HG02759 (cell line): ENCODE results near the gene CCR6.

Experiments used
- ATAC-seq: cut with Tn5 transposase; IDR thresholded peaks from one replicate; pipeline ENCODE4 v1.9.1; 2021; ENCODE audit warnings: mild to moderate bottlenecking, moderate library complexity; ENCODE audit not compliant: unreplicated experiment

CCR6 gene

DNA sequence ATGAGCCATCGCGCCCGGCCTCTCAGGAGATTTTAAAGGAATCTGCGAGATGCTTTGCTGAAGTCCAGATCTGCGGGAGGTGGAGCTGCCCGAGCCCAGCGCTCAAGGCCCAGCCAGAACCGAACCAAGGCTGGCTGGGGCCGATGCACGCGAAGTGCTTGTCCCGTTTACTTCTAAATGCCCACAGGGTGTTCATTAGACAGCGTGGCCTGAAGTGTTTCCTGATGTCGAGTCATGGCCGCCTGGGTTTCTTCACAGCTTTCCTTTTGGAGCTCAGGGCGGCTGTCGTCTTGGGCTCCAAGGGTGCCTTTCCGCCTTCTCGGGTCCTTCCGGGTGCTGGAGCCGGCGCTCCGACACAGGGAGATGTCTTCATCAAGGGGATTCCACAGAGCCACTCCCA is 25.1 kb upstream of the CCR6 start:
- ATAC-seq, result no peak

DNA sequence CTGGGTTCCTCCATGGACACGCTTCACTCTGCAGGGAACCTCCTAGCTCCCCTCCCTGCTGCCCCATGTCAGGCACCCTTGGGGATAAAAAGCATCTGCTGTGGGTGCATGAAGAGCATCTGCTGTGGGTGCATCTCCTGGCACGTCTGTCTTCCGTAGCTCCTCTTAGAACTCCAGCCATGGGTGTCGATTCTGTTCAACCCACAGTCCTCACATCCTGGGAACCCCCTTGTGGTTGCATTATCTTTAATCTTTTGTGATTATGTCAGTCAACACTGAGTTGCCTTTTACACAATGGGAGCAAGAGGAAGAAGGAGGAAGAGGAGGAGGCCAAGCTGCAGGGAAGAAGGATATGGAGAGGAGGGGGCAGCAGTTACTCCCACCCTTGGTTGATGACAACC is 24.1 kb upstream of the CCR6 start:
- ATAC-seq, result no peak

- ATAC-seq, result no peak
These were observed 23.2 kb upstream of the CCR6 start for GRCh38 chr6:167099707-167100106.

DNA sequence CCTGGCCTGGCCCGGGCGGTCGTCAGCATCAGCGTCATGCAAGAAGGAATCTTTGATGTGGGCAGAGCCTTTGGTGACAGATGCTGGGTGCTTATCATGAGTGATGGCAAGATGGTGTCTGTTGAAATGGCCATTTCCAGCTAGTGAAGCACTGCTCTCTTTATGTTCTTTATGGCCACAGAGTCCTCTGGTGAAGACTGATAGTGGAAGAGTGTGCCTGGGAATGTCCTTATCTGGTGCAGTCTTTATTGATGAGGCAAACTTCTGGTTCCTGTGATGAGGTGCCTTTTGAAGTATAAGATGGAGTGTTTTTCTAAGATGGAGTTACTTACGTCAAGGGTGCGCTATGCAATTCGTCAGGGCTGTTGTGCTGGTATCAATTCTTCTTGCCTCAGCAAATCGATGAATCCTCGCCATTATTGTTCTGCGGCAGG is 22.6 kb upstream of the CCR6 start:
- no peak for ATAC-seq

GRCh38 chr6:167102318-167102717 is 20.6 kb upstream of the CCR6 start:
- ATAC-seq, result no peak

GRCh38 chr6:167103041-167103891 is 19.6 kb upstream of the CCR6 start:
- ATAC-seq, result peak; percentile 93

DNA sequence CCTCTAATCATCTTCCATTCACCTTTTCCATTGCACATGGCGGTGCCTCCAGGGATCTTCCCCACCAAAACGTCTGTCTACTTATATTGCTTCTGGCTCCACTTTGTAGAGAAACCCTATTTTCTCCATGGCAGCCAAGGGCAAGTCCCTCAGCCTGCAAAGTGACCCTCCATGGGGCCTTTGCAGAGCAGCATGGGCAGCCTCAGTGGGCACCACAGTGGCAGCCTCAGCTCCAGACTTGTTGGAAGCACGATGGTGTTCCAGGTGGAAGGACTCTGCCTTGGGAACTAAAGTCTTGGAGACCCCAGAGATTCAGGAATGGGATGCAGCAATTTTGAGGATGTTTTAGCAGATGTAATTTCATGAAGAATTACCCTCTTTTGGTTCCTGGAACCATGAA is 18.5 kb upstream of the CCR6 start:
- ATAC-seq, result no peak

GRCh38 chr6:167105060-167105459 is 17.8 kb upstream of the CCR6 start:
- no peak for ATAC-seq

- no peak for ATAC-seq
These were observed 16.5 kb upstream of the CCR6 start for GRCh38 chr6:167106406-167106805.

DNA sequence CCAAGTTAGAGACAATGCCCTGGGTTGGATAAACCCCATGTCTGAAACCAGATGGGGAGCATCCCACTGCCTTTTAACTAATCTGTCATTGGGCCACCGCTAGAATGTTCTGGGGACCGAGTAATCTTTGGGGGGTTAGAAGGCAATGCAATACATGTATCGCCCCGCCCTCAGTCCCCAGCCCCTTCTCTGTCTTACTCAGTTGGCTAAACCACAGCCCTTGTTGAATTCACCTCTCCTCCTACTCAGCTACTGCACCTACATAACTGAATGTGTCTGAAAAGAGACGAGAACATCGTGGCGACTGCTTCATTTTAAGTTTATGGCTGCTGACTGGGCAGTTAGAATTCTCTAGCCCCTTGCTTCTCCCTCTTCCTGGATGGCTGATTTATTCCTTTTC is 15.1 kb upstream of the CCR6 start:
- ATAC-seq, result no peak

GRCh38 chr6:167108278-167108677 is 14.6 kb upstream of the CCR6 start:
- ATAC-seq, result no peak

DNA sequence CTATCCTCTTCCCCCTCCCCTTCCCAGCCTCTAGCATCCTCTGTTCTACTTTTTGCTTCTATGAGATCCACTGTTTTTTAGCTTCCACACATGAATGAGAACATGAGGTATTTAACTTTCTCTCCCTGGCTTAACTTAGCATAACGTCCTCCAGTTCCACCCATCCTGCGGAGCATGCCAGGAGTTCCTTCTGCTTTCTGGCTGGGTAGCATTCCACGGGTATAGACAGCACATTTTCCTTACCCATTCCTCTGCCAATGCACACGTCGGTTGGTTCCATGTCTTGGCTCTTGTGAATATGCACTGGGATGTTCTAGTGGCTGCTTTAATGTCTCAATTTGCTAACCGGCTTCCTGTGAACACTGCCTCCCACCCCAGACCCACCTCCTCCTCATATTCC is 13.2 kb upstream of the CCR6 start:
- ATAC-seq, result no peak

DNA sequence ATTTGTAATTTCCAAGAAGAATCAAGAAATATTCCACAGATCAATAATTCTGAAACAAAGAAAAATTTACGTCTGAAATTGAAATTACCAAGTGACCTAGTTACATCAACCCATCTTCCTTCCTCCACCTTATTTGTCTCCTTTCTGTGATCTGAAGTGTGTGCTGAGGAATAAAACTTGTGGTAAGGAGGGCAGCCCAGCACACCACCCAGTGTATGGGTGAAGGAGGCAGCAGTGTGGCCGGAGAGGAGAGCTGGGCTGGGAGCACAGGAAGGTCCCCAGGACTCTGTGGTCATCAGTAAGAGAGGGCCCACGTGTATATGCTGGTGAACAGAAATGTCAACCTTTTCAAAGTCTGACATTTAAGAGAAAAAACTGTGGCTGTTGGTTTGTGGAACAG is 11.3 kb upstream of the CCR6 start:
- no peak for ATAC-seq

DNA sequence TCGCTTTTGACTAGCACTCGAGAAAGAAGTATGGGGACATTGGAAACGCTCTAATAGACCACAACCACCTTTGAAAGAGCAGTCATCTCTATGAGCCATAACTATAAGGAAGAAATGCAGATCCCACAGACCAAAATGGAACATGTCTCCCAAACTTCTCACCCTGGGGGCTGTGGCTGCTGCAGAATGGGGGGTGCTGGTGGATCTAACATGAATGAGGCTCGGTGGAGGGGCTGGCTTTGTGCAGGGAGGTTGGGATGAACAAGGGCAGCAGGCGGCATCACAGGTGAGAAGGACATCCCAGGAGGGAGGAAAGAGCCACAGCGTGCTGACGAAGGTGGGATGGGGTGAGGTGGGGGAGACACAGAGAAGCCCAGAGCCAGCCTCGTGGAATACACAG is 10.5 kb upstream of the CCR6 start:
- ATAC-seq, result no peak

- peak; percentile 50 for ATAC-seq
These were observed 9.7 kb upstream of the CCR6 start for GRCh38 chr6:167113047-167113754.

GRCh38 chr6:167113935-167114910 is 8.7 kb upstream of the CCR6 start:
- ATAC-seq, result peak; percentile 87

GRCh38 chr6:167115054-167115453 is 7.8 kb upstream of the CCR6 start:
- ATAC-seq, result no peak

DNA sequence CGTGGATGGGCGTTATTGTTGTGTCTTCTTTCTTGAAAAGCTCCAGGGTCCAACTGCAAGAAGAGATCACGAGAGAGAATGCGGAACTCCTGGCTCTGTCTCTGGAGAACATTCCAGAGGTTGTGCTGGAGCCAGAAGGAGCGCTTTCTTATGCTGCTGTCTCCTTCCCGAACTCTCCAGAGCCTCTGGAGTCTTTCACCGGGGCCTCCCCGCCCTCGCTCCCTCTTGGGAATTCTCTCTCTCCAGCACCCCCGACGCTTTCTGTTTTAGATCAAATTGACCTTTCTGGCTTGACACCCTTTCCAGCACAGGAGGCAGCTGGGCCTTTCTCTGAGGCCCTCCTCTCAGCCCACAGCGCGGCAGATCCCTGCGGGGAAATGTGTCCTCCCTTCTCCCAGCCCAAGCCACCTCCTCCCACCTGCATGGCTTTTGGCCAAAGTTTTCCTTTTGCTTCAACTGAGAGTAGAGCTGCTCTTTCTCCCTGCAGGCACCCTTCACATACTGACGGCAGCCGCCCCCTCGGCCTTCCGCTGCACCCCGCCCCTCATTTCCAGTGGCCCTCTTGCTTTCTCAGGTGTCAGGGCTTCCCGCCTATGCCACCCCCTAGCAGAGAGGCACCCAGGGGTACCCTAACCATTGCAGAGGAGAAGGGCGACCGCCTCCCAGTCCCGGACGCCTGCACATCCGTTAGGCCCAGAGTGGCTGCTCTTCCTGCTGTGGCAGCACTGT is 6.6 kb upstream of the CCR6 start:
- no peak for ATAC-seq

DNA sequence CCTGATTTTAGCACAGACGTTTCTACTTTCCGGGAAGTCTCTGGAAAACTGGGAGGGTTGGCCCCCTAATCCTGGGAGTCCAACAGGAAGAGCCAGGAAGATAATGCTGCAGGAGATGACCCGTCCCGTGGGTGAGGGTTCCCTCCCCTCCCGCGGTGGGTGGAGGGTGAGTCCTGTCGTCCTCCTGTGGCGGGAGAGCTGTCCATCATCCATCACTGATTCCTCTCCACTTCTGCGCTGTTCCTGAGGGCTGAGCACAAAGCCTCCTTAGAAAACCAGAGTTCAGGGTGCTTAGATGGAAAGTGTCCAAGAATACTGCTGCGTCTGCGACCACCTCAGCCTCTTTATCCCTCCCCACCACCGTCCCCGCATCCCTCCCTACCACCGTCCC is 6.1 kb upstream of the CCR6 start:
- ATAC-seq, result no peak

- no peak for ATAC-seq
These were observed 4.9 kb upstream of the CCR6 start for GRCh38 chr6:167118006-167118405.

- no peak for ATAC-seq
These were observed 4.1 kb upstream of the CCR6 start for GRCh38 chr6:167118839-167119238.
